OCI-LY7 (cell line): ENCODE results near the gene ORC4.

Experiments used
- EZH2phosphoT487 ChIP-seq: fragments of 200-600 bp; sonication (generic); IDR thresholded peaks from 2 replicates; pipeline ENCODE4 v1.6.1; 2018; ENCODE audit warnings: low read depth, borderline replicate concordance, mild to moderate bottlenecking, mixed run types, antibody characterized with exemption, low read length, moderate library complexity, mixed read lengths
- TF ChIP-seq, protein P1 (sequence below): fragments of 200-600 bp; sonication (generic); conservative IDR thresholded peaks from 2 replicates; pipeline ENCODE4 v1.5.1; 2014; ENCODE audit warnings: mild to moderate bottlenecking, antibody characterized with exemption, low read length, moderate library complexity, mixed read lengths

DNA sequence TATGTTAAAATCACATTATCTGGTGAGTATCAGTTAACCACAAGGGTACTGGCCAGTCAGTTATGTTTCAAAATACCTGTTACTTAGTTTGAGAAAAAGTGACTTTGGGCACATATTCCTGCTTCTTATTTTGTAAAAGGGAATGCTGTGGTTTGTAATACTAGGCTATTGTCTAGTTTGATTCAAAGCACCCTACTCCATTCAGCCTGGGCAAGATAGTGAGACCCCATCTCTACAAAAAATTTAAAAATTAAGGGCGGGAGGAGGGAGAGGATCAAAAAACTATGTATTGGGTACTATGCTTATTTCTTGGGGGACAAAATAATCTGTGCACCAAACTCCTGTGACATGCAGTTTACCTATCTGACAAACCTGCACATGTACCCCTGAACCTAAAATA lies 19.2 kb upstream of the ORC4 start:
- TF ChIP-seq, protein P1, sequence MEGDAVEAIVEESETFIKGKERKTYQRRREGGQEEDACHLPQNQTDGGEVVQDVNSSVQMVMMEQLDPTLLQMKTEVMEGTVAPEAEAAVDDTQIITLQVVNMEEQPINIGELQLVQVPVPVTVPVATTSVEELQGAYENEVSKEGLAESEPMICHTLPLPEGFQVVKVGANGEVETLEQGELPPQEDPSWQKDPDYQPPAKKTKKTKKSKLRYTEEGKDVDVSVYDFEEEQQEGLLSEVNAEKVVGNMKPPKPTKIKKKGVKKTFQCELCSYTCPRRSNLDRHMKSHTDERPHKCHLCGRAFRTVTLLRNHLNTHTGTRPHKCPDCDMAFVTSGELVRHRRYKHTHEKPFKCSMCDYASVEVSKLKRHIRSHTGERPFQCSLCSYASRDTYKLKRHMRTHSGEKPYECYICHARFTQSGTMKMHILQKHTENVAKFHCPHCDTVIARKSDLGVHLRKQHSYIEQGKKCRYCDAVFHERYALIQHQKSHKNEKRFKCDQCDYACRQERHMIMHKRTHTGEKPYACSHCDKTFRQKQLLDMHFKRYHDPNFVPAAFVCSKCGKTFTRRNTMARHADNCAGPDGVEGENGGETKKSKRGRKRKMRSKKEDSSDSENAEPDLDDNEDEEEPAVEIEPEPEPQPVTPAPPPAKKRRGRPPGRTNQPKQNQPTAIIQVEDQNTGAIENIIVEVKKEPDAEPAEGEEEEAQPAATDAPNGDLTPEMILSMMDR: no peak
- TF ChIP-seq EZH2phosphoT487: no peak
